GM18508 (cell line): ENCODE data around the gene CENPX.

Experiments
- ATAC-seq: cut with Tn5 transposase; IDR thresholded peaks from one replicate; pipeline ENCODE4 v1.9.1; 2021; ENCODE audit warnings: moderate number of reproducible peaks; ENCODE audit not compliant: insufficient read depth, unreplicated experiment

Gene CENPX

GRCh38 chr17:82055965-82056728 lies 33.5 kb upstream of the CENPX start:
- ATAC-seq: no peak

- no peak for ATAC-seq
Measured at GRCh38 chr17:82055023-82055964, 32.6 kb upstream of the CENPX start.

- no peak for ATAC-seq
Measured at GRCh38 chr17:82054351-82055022, 31.8 kb upstream of the CENPX start.

GRCh38 chr17:82053556-82054263 lies 31.0 kb upstream of the CENPX start:
- no peak for ATAC-seq

GRCh38 chr17:82053130-82053529 lies 30.5 kb upstream of the CENPX start:
- no peak for ATAC-seq

- no peak for ATAC-seq
Measured at GRCh38 chr17:82052638-82053059, 30.0 kb upstream of the CENPX start.

- no peak for ATAC-seq
Measured at GRCh38 chr17:82051776-82052637, 29.3 kb upstream of the CENPX start, which contains the start of the genes GPS1 and RFNG. Gene GPS1, plus strand, starts transcription at chr17:82051898. Its CDS starts 34 bp downstream, at chr17:82051932. Gene RFNG, minus strand, starts transcription at chr17:82051811. Its CDS starts 45 bp downstream, at chr17:82051766.

- no peak for ATAC-seq
Measured at GRCh38 chr17:82050761-82051641, 28.3 kb upstream of the CENPX start.

- ATAC-seq: no peak
Measured at GRCh38 chr17:82050152-82050760, 27.6 kb upstream of the CENPX start.

- no peak for ATAC-seq
Measured at GRCh38 chr17:82049521-82049971, 26.9 kb upstream of the CENPX start.

- no peak for ATAC-seq
Measured at GRCh38 chr17:82049106-82049505, 26.4 kb upstream of the CENPX start.

GRCh38 chr17:82048571-82048971 lies 25.9 kb upstream of the CENPX start:
- ATAC-seq: no peak

- ATAC-seq: no peak
Measured at GRCh38 chr17:82047914-82048570, 25.4 kb upstream of the CENPX start.

GRCh38 chr17:82047379-82047778 lies 24.7 kb upstream of the CENPX start:
- ATAC-seq: no peak

- no peak for ATAC-seq
Measured at GRCh38 chr17:82046903-82047302, 24.2 kb upstream of the CENPX start.

- no peak for ATAC-seq
Measured at GRCh38 chr17:82045936-82046484, 23.3 kb upstream of the CENPX start.

GRCh38 chr17:82043507-82043906 lies 20.8 kb upstream of the CENPX start:
- no peak for ATAC-seq
